ENCODE measurements around the gene MRPS35.
A peak's percentile ranks its signal among the peaks of the same experiment; 100 is the strongest.

The MRPS35 gene

DNA sequence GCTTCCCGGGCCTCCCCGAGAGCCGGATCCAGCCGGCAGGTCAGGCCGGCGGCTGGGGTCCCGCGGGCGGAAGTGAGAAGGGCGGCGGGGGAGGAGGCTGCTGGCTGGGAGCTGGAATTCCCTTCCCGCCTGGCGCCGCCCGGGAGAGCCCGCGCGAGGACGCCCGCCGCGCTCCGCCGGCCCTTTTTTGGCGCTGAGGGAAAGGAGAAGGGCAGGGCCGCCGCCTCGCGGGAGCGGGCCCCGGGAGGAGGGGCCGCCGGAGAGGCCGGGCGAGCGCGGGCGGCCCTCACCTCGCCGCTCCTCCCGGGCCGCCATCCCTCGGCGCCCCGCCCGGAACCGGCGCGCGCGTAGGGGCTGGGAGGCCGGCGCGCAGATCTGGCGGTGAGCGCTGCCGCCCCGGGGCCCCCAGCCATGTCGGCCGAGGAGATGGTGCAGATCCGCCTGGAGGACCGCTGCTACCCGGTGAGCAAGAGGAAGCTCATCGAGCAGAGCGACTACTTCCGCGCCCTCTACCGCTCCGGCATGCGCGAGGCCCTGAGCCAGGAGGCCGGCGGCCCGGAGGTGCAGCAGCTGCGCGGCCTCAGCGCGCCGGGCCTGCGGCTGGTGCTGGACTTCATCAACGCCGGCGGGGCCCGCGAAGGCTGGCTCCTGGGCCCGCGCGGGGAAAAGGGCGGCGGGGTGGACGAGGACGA is 69.4 kb downstream of the MRPS35 start, which contains the start of the genes KLHL42 and MANSC4 (continued):
- 0 out of 2 replicates have a peak, but pooled peaks have one; percentile 4 for TF ChIP-seq ZNF596 (tag by site-specific recombination; IDR thresholded peaks at IDR 0.05)
- TF ChIP-seq ZNF202 (tag by site-specific recombination; IDR thresholded peaks at IDR 0.05; ENCODE audit: borderline replicate concordance), result no peak
- TF ChIP-seq, protein P1, sequence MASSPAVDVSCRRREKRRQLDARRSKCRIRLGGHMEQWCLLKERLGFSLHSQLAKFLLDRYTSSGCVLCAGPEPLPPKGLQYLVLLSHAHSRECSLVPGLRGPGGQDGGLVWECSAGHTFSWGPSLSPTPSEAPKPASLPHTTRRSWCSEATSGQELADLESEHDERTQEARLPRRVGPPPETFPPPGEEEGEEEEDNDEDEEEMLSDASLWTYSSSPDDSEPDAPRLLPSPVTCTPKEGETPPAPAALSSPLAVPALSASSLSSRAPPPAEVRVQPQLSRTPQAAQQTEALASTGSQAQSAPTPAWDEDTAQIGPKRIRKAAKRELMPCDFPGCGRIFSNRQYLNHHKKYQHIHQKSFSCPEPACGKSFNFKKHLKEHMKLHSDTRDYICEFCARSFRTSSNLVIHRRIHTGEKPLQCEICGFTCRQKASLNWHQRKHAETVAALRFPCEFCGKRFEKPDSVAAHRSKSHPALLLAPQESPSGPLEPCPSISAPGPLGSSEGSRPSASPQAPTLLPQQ (tag by site-specific recombination; IDR thresholded peaks at IDR 0.05), result peak; percentile 67; the same call in 1 of the 2 replicates
- TF ChIP-seq ZNF621 (tag by site-specific recombination; IDR thresholded peaks at IDR 0.05), result no peak
- TF ChIP-seq ZBTB20 (tag by site-specific recombination; IDR thresholded peaks at IDR 0.05), result peak; percentile 80
- TF ChIP-seq, protein P2, sequence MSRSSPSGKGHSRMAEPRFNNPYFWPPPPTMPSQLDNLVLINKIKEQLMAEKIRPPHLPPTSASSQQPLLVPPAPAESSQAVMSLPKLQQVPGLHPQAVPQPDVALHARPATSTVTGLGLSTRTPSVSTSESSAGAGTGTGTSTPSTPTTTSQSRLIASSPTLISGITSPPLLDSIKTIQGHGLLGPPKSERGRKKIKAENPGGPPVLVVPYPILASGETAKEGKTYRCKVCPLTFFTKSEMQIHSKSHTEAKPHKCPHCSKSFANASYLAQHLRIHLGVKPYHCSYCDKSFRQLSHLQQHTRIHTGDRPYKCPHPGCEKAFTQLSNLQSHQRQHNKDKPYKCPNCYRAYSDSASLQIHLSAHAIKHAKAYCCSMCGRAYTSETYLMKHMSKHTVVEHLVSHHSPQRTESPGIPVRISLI (tag by site-specific recombination; IDR thresholded peaks at IDR 0.05), result no peak
- TF ChIP-seq, protein P3, sequence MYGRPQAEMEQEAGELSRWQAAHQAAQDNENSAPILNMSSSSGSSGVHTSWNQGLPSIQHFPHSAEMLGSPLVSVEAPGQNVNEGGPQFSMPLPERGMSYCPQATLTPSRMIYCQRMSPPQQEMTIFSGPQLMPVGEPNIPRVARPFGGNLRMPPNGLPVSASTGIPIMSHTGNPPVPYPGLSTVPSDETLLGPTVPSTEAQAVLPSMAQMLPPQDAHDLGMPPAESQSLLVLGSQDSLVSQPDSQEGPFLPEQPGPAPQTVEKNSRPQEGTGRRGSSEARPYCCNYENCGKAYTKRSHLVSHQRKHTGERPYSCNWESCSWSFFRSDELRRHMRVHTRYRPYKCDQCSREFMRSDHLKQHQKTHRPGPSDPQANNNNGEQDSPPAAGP (tag by site-specific recombination; IDR thresholded peaks at IDR 0.05), result peak; percentile 48; the same call in 1 of the 2 replicates
- TF ChIP-seq GFI1B (tag by site-specific recombination; IDR thresholded peaks at IDR 0.05), result no peak
- no peak for TF ChIP-seq PRDM10 (tag by site-specific recombination; IDR thresholded peaks at IDR 0.05)
- TF ChIP-seq ZSCAN16 (tag by site-specific recombination; IDR thresholded peaks at IDR 0.05), result no peak
- no peak for TF ChIP-seq ZNF324 (tag by site-specific recombination; IDR thresholded peaks at IDR 0.05)
- TF ChIP-seq ZNF302 (tag by site-specific recombination; IDR thresholded peaks at IDR 0.05; ENCODE audit: low read depth), result no peak
- no peak for TF ChIP-seq ZNF560 (tag by site-specific recombination; IDR thresholded peaks at IDR 0.05; ENCODE audit: borderline replicate concordance)
- no peak for TF ChIP-seq ZNF16 (tag by site-specific recombination; IDR thresholded peaks at IDR 0.05; ENCODE audit: low read depth)
- TF ChIP-seq GLIS2 (tag by site-specific recombination; IDR thresholded peaks at IDR 0.05), result no peak
- TF ChIP-seq KLF8 (tag by site-specific recombination; IDR thresholded peaks at IDR 0.05), result peak; percentile 72; the same call in 1 of the 2 replicates
- TF ChIP-seq ZNF707 (tag by site-specific recombination; IDR thresholded peaks at IDR 0.05), result no peak
- no peak for TF ChIP-seq ZNF555 (tag by site-specific recombination; conservative IDR thresholded peaks at IDR 0.05)
- TF ChIP-seq ZNF585B (tag by site-specific recombination; IDR thresholded peaks at IDR 0.05), result no peak
- TF ChIP-seq ZNF10 (tag by site-specific recombination; IDR thresholded peaks at IDR 0.05), result peak; percentile 12; the same call in 1 of the 2 replicates
- TF ChIP-seq ZNF350 (tag by site-specific recombination; IDR thresholded peaks at IDR 0.05), result no peak
- no peak for TF ChIP-seq ZNF837 (tag by site-specific recombination; IDR thresholded peaks at IDR 0.05)
- TF ChIP-seq ZNF239 (tag by site-specific recombination; IDR thresholded peaks at IDR 0.05), result no peak
- TF ChIP-seq, protein P4, sequence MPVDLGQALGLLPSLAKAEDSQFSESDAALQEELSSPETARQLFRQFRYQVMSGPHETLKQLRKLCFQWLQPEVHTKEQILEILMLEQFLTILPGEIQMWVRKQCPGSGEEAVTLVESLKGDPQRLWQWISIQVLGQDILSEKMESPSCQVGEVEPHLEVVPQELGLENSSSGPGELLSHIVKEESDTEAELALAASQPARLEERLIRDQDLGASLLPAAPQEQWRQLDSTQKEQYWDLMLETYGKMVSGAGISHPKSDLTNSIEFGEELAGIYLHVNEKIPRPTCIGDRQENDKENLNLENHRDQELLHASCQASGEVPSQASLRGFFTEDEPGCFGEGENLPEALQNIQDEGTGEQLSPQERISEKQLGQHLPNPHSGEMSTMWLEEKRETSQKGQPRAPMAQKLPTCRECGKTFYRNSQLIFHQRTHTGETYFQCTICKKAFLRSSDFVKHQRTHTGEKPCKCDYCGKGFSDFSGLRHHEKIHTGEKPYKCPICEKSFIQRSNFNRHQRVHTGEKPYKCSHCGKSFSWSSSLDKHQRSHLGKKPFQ (tag by site-specific recombination; IDR thresholded peaks at IDR 0.05), result no peak
- TF ChIP-seq ZNF624 (tag by site-specific recombination; IDR thresholded peaks at IDR 0.05), result no peak
- TF ChIP-seq ZNF391 (tag by site-specific recombination; IDR thresholded peaks at IDR 0.05; ENCODE audit: borderline replicate concordance, low read depth), result no peak
- TF ChIP-seq ZNF600 (tag by site-specific recombination; IDR thresholded peaks at IDR 0.05), result peak; percentile 27; the same call in 1 of the 2 replicates
- TF ChIP-seq ZNF121 (tag by site-specific recombination; IDR thresholded peaks at IDR 0.05), result peak; percentile 31; the same call in 1 of the 2 replicates
- TF ChIP-seq PATZ1 (tag by site-specific recombination; IDR thresholded peaks at IDR 0.05), result peak; percentile 32; the same call in 1 of the 2 replicates
- TF ChIP-seq YY2 (tag by site-specific recombination; IDR thresholded peaks at IDR 0.05), result no peak

All from HEK293 (cell line).